ENCODE data around the gene GBP1.
"Not testable (repeated sequence)": the region's sequence is repeated elsewhere in the genome, so short reads cannot be mapped to it uniquely, and the experiment has no call there.

The GBP1 gene

DNA sequence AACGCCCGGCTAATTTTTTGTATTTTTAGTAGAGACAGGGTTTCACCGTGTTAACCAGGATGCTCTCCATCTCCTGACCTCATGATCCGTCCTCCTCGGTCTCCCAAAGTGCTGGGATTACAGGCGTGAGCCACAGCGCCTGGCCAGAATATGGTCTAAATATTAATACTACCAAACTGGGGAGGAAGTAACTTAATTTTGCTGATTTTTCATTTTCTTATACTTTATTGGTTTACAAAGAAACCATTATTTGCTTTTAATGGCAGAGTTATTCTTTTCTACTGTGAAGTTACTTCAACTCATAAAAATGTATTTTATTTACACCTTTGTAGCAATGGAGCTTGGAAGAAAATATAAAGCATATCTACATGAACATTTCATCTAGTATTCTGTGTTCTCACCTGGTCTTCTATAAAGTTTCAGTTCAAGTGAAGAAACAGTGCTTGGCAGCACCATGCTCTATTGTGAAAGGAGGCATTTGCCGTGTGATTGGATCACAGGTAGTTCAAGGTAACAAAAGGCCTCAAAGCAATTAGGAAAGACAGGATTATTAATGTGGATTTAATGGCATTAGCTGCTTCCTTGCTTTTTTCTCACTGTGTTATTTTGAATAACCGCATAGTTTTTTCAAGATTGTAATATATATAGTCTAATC is 13.6 kb downstream of the GBP1 start:
- no peak overlapping the region for H2AFZ ChIP-seq (ENCODE audit: low read length)
- TF ChIP-seq EZH2 (IDR thresholded peaks at IDR 0.05; ENCODE audit: borderline replicate concordance, low read length) (no peak), CTCF (IDR thresholded peaks at IDR 0.05; ENCODE audit: low read length) (no peak)
- no peak overlapping the region for H3K4me2 ChIP-seq (ENCODE audit: low read length)
- no peak overlapping the region for H3K4me3 ChIP-seq (ENCODE audit: low read depth, low read length, poor library complexity, severe bottlenecking)
- H3K9me2 ChIP-seq (ENCODE audit: low read depth, low read length) = no peaks in the 10 kb centered on the region
- H3K36me3 ChIP-seq (ENCODE audit: insufficient read depth, low read length) = no peaks in the 10 kb centered on the region
- H4K20me1 ChIP-seq (ENCODE audit: insufficient read depth, low read length) = no peaks in the 10 kb centered on the region
- H3K4me1 ChIP-seq (ENCODE audit: insufficient read depth, low read length, severe bottlenecking) = no peaks in the 10 kb centered on the region
- no peaks in the 10 kb centered on the region for H3K79me2 ChIP-seq (ENCODE audit: insufficient read depth, low read length)
- H3F3A ChIP-seq (ENCODE audit: insufficient read depth, low read length) = no peaks in the 10 kb centered on the region
- H3K9ac ChIP-seq (ENCODE audit: low read length) = no peak overlapping the region
- H3K9me3 ChIP-seq (ENCODE audit: low read length) = no peaks in the 10 kb centered on the region
- H3K27ac ChIP-seq (ENCODE audit: low read depth, low read length, poor library complexity, severe bottlenecking) = no peak overlapping the region
- no peaks in the 10 kb centered on the region for H3K27me3 ChIP-seq (ENCODE audit: insufficient read depth, low read length)

- Histone ChIP-seq H3K9ac (ENCODE audit: low read length) (no peak overlapping the region), H3K27me3 (ENCODE audit: insufficient read depth, low read length) (no peaks in the 10 kb centered on the region)
Measured at GRCh38 chr1:89050649-89051033, 14.4 kb downstream of the GBP1 start.

DNA sequence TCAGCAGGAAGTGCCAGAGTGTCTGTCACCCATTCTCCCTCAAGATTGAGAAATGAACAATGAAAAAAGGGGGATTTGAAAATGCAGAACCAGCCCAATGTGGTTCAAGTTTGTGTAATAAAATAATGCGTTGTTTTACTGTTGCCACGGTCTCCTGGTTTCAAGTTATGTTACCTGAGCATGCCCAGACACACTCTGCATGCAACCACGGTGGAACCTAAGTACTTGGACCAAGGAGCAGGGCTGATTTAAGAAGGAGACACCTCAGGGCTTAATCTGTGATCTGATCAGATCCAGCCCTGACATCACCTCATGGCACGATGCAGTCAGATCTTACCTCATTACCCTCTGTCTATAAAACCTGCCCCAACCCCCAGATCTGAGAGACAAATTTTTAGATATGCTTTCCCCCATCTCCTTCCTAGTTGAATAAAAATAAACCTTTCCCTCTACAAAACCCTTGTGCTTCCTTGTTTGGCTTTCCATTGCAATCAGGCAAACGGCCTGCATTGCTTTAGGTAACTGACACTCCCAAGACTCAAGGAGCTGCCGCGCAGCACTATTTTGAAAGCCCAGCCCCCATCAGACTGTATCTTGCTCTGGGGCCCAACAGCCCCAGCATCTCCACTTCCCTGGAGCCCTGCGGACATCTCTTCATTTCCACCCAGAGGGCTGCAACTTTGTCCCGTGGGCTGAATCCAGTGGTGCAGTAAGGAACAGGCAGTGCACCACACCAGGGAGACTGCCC is 14.9 kb downstream of the GBP1 start:
- not testable (repeated sequence) for H3K4me1 ChIP-seq (ENCODE audit: insufficient read depth, low read length, severe bottlenecking); H3K27me3 ChIP-seq (ENCODE audit: insufficient read depth, low read length); H3F3A ChIP-seq (ENCODE audit: insufficient read depth, low read length); H3K9me2 ChIP-seq (ENCODE audit: low read depth, low read length); H3K4me2 ChIP-seq (ENCODE audit: low read length); H3K79me2 ChIP-seq (ENCODE audit: insufficient read depth, low read length); H3K4me3 ChIP-seq (ENCODE audit: low read depth, low read length, poor library complexity, severe bottlenecking); H3K36me3 ChIP-seq (ENCODE audit: insufficient read depth, low read length); H2AFZ ChIP-seq (ENCODE audit: low read length); H4K20me1 ChIP-seq (ENCODE audit: insufficient read depth, low read length); H3K9me3 ChIP-seq (ENCODE audit: low read length); H3K27ac ChIP-seq (ENCODE audit: low read depth, low read length, poor library complexity, severe bottlenecking); H3K9ac ChIP-seq (ENCODE audit: low read length)

More at GRCh38 chr1:89050649-89051033, 14.4 kb downstream of the GBP1 start:
- Histone ChIP-seq H3K4me1 (ENCODE audit: insufficient read depth, low read length, severe bottlenecking) (no peaks in the 10 kb centered on the region), H3K27ac (ENCODE audit: low read depth, low read length, poor library complexity, severe bottlenecking) (no peak overlapping the region), H2AFZ (ENCODE audit: low read length) (no peak overlapping the region), H3K36me3 (ENCODE audit: insufficient read depth, low read length) (no peaks in the 10 kb centered on the region), H3K9me2 (ENCODE audit: low read depth, low read length) (no peaks in the 10 kb centered on the region), H4K20me1 (ENCODE audit: insufficient read depth, low read length) (no peaks in the 10 kb centered on the region), H3K9me3 (ENCODE audit: low read length) (no peaks in the 10 kb centered on the region), H3K4me3 (ENCODE audit: low read depth, low read length, poor library complexity, severe bottlenecking) (no peak overlapping the region), H3K79me2 (ENCODE audit: insufficient read depth, low read length) (no peaks in the 10 kb centered on the region), H3K4me2 (ENCODE audit: low read length) (no peak overlapping the region), H3F3A (ENCODE audit: insufficient read depth, low read length) (no peaks in the 10 kb centered on the region)
- TF ChIP-seq EZH2 (IDR thresholded peaks at IDR 0.05; ENCODE audit: borderline replicate concordance, low read length) (no peak), CTCF (IDR thresholded peaks at IDR 0.05; ENCODE audit: low read length) (no peak)

GRCh38 chr1:89049187-89049586 is 15.8 kb downstream of the GBP1 start:
- not testable (repeated sequence) for H3K27me3 ChIP-seq (ENCODE audit: insufficient read depth, low read length); H3K4me2 ChIP-seq (ENCODE audit: low read length); H4K20me1 ChIP-seq (ENCODE audit: insufficient read depth, low read length)

More at GRCh38 chr1:89049187-89049586, 15.8 kb downstream of the GBP1 start:
- not testable (repeated sequence) for H3K4me3 ChIP-seq (ENCODE audit: low read depth, low read length, poor library complexity, severe bottlenecking); H3K9me3 ChIP-seq (ENCODE audit: low read length); H3K27ac ChIP-seq (ENCODE audit: low read depth, low read length, poor library complexity, severe bottlenecking); H3F3A ChIP-seq (ENCODE audit: insufficient read depth, low read length); H3K36me3 ChIP-seq (ENCODE audit: insufficient read depth, low read length); H3K9me2 ChIP-seq (ENCODE audit: low read depth, low read length); H3K9ac ChIP-seq (ENCODE audit: low read length); H3K79me2 ChIP-seq (ENCODE audit: insufficient read depth, low read length); H3K4me1 ChIP-seq (ENCODE audit: insufficient read depth, low read length, severe bottlenecking); H2AFZ ChIP-seq (ENCODE audit: low read length)
